Kidney epithelial cell (primary cell): Measurements from ENCODE around the gene MOK. TPM values are rescaled to one million over a fixed set of nuclear protein-coding genes. Genes with fewer than 3 reads are reported as not detected.

ENCODE experiments used
- DNase-seq: peaks from one replicate; pipeline ENCODE4 v3.0.0-alpha.2; 2010; ENCODE audit warnings: low read depth
- H3K27me3 ChIP-seq: 2 replicates; pipeline ENCODE4 v1.6.0; 2011; ENCODE audit warnings: low read length; ENCODE audit not compliant: control insufficient read depth, insufficient read depth
- H3K36me3 ChIP-seq: 2 replicates; pipeline ENCODE4 v1.5.1; 2011; ENCODE audit warnings: low read length; ENCODE audit not compliant: control insufficient read depth, insufficient read depth
- H3K4me3 ChIP-seq: 2 replicates; pipeline ENCODE4 v1.5.1; 2011; ENCODE audit warnings: low read depth, mild to moderate bottlenecking, control low read depth, low read length
- CTCF ChIP-seq: IDR thresholded peaks from 2 replicates; pipeline ENCODE4 v1.5.1; 2011; ENCODE audit warnings: mild to moderate bottlenecking, moderate library complexity, low read length, control low read depth, inconsistent platforms; ENCODE audit not compliant: insufficient read depth, poor library complexity, severe bottlenecking
- total RNA-seq: library from RNA; depleted of rRNA; stranded (reverse); fragments of >200 nt; gene quantifications from 2 replicates; pipeline ENCODE4 v1.2.3, GENCODE V29; 2015

MOK gene
- total RNA-seq, 1 donor from 2014 or later, result 5.1 TPM

DNA sequence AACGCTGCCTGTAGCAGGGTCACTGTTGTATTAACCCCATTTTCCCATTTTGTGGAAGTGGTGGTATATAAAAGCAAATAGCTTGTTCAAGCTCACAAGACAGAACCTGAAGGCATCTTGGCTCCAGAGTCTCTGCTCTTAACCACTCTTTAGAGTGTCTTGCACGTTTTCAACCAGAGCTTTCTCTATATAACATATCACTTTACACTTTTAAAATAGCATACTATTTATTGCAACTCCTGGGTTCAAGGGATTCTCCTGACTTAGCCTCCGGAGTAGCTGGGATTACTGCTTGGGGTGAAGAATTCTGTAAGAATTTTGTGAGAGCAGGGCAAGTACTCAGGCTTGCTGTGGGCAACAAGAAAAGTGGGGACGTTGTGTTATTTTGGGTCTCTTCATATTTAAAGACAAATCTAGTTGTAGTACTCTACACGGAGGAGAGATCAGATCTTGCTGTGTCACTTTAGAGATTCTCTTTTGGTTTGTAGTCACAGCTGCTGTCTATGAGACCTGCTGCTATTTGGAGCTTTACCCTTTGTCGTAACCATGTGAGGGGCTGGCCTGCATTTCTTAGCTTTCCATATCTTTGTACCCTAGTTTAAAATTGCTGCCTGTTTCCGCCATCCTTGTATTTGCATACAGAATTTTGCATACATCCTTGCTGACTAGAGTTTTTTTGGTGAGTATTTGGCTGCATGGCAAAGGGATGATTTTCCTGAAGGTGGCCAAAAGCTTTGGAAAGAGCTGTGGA lies 124.5 kb downstream of the MOK start:
- TF ChIP-seq CTCF, result no peak
- no peak overlapping the region for H3K4me3 ChIP-seq
- no peak for DNase-seq
- no peaks in the 10 kb centered on the region for H3K36me3 ChIP-seq
- H3K27me3 ChIP-seq, result no peaks in the 10 kb centered on the region

Other genes starting within 250 kb of the MOK start
- 648 and 691 TPM in 2 replicates for gene HSP90AA1, start 218.1 kb downstream of the MOK start, total RNA-seq
- gene WDR20, start 165.3 kb downstream of the MOK start, total RNA-seq, result 14.0 and 16.2 TPM in 2 replicates
- 8.8 and 9.8 TPM in 2 replicates for gene ZNF839, start 14.6 kb upstream of the MOK start, total RNA-seq
- 32.6 and 33.7 TPM in 2 replicates for gene CINP, start 57.7 kb upstream of the MOK start, total RNA-seq
- gene TECPR2, start 57.8 kb upstream of the MOK start, total RNA-seq, result 16.6 and 16.9 TPM in 2 replicates
- gene ANKRD9, start 204.6 kb upstream of the MOK start, total RNA-seq, result 35.6 and 43.9 TPM in 2 replicates